RWPE1 (cell line): Measurements from ENCODE around the gene LYSMD2.

Experiments used
- CTCF ChIA-PET: fragments of 350-600 bp; sonication (Branson Sonifier 250); formaldehyde crosslinking; extraction: SDS; loops from one replicate; lab custom pipeline; 2021; lab: Yijun Ruan, JAX
- POLR2A ChIA-PET: fragments of 400-600 bp; formaldehyde crosslinking; extraction: SDS; loops from one replicate; lab custom pipeline; 2020; ENCODE audit warnings: antibody characterized with exemption; ENCODE audit not compliant: low non-redundant PET; lab: Yijun Ruan, JAX
- DNase-seq: peaks from one replicate; pipeline ENCODE4 v3.0.0; 2012; ENCODE audit warnings: low spot score
- H3K27ac ChIP-seq: fragments of 450-650 bp; 2 replicates; pipeline ENCODE4 v1.5.1; 2017
- TF ChIP-seq, protein P1 (sequence below): fragments of 450-650 bp; conservative IDR thresholded peaks from 2 replicates; pipeline ENCODE4 v1.5.1; 2017; ENCODE audit warnings: low read depth, mild to moderate bottlenecking

LYSMD2 gene

GRCh38 chr15:51776952-51777569, 39.6 kb upstream of the LYSMD2 start:
- POLR2A ChIA-PET: no interaction called here
- CTCF ChIA-PET: interaction anchor here (0.6 to 2.7 kb wide), 31 partner anchors 9 to 257 kb away, joined by 3 to 87 read pairs (median 5); partner anchors contain the start of gene LYSMD2
- no peak overlapping the region for H3K27ac ChIP-seq
- peak; percentile 82 for DNase-seq
- TF ChIP-seq, protein P1, sequence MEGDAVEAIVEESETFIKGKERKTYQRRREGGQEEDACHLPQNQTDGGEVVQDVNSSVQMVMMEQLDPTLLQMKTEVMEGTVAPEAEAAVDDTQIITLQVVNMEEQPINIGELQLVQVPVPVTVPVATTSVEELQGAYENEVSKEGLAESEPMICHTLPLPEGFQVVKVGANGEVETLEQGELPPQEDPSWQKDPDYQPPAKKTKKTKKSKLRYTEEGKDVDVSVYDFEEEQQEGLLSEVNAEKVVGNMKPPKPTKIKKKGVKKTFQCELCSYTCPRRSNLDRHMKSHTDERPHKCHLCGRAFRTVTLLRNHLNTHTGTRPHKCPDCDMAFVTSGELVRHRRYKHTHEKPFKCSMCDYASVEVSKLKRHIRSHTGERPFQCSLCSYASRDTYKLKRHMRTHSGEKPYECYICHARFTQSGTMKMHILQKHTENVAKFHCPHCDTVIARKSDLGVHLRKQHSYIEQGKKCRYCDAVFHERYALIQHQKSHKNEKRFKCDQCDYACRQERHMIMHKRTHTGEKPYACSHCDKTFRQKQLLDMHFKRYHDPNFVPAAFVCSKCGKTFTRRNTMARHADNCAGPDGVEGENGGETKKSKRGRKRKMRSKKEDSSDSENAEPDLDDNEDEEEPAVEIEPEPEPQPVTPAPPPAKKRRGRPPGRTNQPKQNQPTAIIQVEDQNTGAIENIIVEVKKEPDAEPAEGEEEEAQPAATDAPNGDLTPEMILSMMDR: peak; percentile 94

DNA sequence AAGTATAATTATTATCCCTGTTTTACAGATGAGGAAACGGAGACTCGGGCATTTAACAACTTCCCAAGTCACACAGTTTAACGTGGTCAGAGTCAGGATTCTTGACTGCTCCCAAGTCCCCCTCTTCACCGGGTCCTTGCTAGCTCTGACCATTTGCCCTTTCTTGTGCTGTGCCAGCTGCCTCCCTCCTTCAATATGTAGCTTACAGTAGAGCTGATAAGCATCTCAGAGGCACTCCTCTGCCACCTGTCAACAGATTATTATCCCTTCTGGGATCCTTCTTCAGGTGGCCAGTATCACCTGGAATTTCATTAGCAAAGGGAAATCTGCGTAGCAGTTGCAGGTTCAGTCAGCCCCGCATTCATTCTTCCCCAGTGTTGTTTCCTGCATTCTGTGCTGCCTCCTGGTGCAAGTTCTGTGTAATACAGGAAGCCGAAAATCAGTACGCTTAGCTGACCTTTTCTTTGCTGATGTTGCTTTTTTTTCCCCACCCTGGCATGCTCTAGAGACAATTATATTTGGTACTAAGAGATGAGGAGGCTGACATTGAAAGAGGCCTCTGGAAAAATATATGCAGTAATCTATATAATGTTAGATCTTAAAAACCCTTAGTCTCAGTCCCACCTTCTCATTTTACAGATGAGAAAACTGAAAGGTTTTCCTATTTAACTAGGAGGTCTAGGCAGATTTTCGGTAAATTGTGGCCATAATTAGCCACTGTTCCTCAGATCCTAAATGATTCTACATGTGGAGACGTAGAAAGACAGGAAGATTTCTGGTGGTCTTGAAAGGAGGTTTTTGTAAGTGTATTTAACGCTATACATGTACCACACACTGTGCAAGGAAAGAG, 38.7 kb upstream of the LYSMD2 start:
- DNase-seq: peak; percentile 47
- ChIA-PET POLR2A (no interaction called here), CTCF (interaction anchor here (0.6 to 2.7 kb wide), 32 partner anchors 9 to 414 kb away, joined by 3 to 87 read pairs (median 4); partner anchors contain the start of genes LYSMD2 and TMOD2)
- H3K27ac ChIP-seq: no peak overlapping the region
- TF ChIP-seq, protein P1: no peak; the same call in 1 of the 2 replicates

DNA sequence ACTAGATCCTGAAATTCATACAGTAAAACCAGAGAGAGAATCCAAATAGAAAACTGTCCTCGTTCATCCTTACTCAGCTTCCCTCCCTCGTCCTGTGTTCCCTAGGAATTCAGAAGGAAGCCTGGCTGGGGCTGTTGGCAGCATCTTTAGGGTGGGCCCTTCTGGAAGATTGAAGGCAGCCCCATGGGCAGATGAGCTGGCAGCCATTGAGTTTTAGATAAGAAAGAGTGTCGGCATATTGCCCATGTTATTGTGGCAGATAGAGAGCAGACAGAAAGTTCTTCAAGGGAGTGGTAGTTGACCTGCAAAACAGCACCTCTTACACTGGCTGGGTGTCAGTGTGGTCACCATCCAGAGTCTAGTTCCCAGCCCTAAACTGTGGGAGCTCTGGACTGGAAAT, 37.5 kb upstream of the LYSMD2 start:
- CTCF ChIA-PET: interaction anchor here (1.3 to 2.7 kb wide), 2 partner anchors 16 to 125 kb away, joined by 3 to 87 read pairs; no protein-coding TSS in a partner anchor
- H3K27ac ChIP-seq: no peak overlapping the region
- POLR2A ChIA-PET: no interaction called here
- no peak for DNase-seq
- TF ChIP-seq, protein P1: no peak

DNA sequence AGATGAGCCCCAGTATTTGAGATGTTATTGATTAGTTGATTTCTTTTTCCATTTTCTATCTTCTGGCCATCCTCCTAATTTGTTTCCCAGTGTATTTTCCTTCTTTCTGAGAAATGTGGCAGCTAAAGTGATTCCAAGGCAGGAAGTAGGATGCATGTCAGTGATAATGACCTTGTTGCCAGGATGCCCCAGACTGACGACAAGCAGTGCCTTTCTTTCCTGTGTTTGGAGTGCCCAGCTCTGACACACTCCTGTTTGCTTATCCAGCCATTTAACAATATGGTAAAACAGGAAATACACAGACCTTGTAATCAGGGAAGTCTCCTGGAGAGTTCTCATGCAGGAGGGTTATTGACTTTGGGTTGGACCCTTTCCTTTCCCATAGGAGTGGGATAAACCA, 34.3 kb upstream of the LYSMD2 start:
- no peak for DNase-seq
- no peak overlapping the region for H3K27ac ChIP-seq
- CTCF ChIA-PET: interaction anchor here (0.7 kb wide), 1 partner anchor 122 kb away, joined by 3 read pairs; no protein-coding TSS in a partner anchor
- POLR2A ChIA-PET: no interaction called here
- TF ChIP-seq, protein P1: no peak

GRCh38 chr15:51770902-51771301, 33.4 kb upstream of the LYSMD2 start:
- ChIA-PET CTCF (interaction anchor here (0.7 kb wide), 1 partner anchor 887 kb away, joined by 3 read pairs; no protein-coding TSS in a partner anchor), POLR2A (no interaction called here)
- no peak overlapping the region for H3K27ac ChIP-seq
- TF ChIP-seq, protein P1: no peak
- DNase-seq: no peak

- TF ChIP-seq, protein P1: no peak
- no peak overlapping the region for H3K27ac ChIP-seq
- POLR2A ChIA-PET: no interaction called here
- CTCF ChIA-PET: no interaction called here
- DNase-seq: no peak
Observed at GRCh38 chr15:51768018-51768417, 30.6 kb upstream of the LYSMD2 start.
